Gastroesophageal sphincter (tissue), 3 donors: ENCODE results near the gene ZNF165.

Experiments
- POLR2AphosphoS5 ChIP-seq: sonication (generic); formaldehyde crosslinking; IDR thresholded peaks from one replicate; pipeline ENCODE4 v1.6.1; 2017; ENCODE audit warnings: antibody characterized with exemption
- TF ChIP-seq, protein P1 (sequence below), 4 experiments: fragments of 200-600 bp in 2 of 4; fragments of 450-650 bp in 2 of 4; sonication (generic) in 1 of 4; IDR thresholded peaks; one replicate each; pipeline ENCODE4 v1.5.1; 2017 to 2019; ENCODE audit warnings: antibody characterized with exemption in 4 of 4, mild to moderate bottlenecking in 2 of 4, moderate library complexity in 2 of 4

- TF ChIP-seq POLR2AphosphoS5 = no peak
- TF ChIP-seq, protein P1, sequence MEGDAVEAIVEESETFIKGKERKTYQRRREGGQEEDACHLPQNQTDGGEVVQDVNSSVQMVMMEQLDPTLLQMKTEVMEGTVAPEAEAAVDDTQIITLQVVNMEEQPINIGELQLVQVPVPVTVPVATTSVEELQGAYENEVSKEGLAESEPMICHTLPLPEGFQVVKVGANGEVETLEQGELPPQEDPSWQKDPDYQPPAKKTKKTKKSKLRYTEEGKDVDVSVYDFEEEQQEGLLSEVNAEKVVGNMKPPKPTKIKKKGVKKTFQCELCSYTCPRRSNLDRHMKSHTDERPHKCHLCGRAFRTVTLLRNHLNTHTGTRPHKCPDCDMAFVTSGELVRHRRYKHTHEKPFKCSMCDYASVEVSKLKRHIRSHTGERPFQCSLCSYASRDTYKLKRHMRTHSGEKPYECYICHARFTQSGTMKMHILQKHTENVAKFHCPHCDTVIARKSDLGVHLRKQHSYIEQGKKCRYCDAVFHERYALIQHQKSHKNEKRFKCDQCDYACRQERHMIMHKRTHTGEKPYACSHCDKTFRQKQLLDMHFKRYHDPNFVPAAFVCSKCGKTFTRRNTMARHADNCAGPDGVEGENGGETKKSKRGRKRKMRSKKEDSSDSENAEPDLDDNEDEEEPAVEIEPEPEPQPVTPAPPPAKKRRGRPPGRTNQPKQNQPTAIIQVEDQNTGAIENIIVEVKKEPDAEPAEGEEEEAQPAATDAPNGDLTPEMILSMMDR (IDR thresholded peaks at IDR 0.05) = no peak
These were observed 45.0 kb downstream of the ZNF165 start for GRCh38 chr6:28125401-28125800.
